CD4-positive, alpha-beta T cell (primary cell): ENCODE data around the gene EMSY. TPM values are rescaled to one million over a fixed set of nuclear protein-coding genes. Genes with fewer than 3 reads are reported as not detected.

ENCODE experiments used
- ATAC-seq: fragments of 200-7000 bp; cut with Tn5 transposase; one replicate; pipeline ENCODE4 v1.10.0; 2022; ENCODE audit warnings: mild to moderate bottlenecking; ENCODE audit not compliant: poor library complexity
- CTCF ChIA-PET: fragments of 350-600 bp; sonication (Branson Sonifier 250); formaldehyde crosslinking; loops from one replicate; lab custom pipeline; 2021; ENCODE audit warnings: antibody characterized with exemption, inconsistent platforms; lab: Charles Lee
- POLR2A ChIA-PET: fragments of 350-600 bp; sonication (Branson Sonifier 250); formaldehyde crosslinking; loops from one replicate; lab custom pipeline; 2021; ENCODE audit warnings: antibody characterized with exemption, inconsistent platforms; lab: Charles Lee
- DNase-seq, 14 experiments: peaks; one replicate each; pipeline ENCODE4 v3.0.0-alpha.2; 2013 to 2020; ENCODE audit warnings: mixed read lengths in 2 of 14
- H3K27ac ChIP-seq, 2 donors: one replicate each; pipeline versions ENCODE4 v1.5.1 to v1.7.0; 2013; ENCODE audit warnings: low read length in 2 of 2, low read depth in 1 of 2, mild to moderate bottlenecking in 1 of 2
- H3K27me3 ChIP-seq, 2 experiments: 1 replicate in 1 of 2; 2 replicates in 1 of 2; pipeline versions ENCODE4 v1.6.1 to v1.7.0; 2013; ENCODE audit warnings: low read length in 2 of 2, control low read depth in 1 of 2, mild to moderate bottlenecking in 1 of 2, moderate library complexity in 1 of 2; ENCODE audit not compliant: insufficient read depth in 2 of 2, control insufficient read depth in 1 of 2
- H3K36me3 ChIP-seq: one replicate; pipeline ENCODE4 v1.6.1; 2013; ENCODE audit warnings: low read length, control low read depth; ENCODE audit not compliant: insufficient read depth
- H3K4me1 ChIP-seq: one replicate; pipeline ENCODE4 v1.6.1; 2013; ENCODE audit warnings: low read length, control low read depth; ENCODE audit not compliant: insufficient read depth
- H3K4me3 ChIP-seq: one replicate; pipeline ENCODE4 v1.5.1; 2013; ENCODE audit warnings: mild to moderate bottlenecking, low read length, moderate library complexity
- H3K9me3 ChIP-seq, 2 experiments: 1 replicate in 1 of 2; 2 replicates in 1 of 2; pipeline versions ENCODE4 v1.6.1 to v1.7.0; 2013; ENCODE audit warnings: low read length in 2 of 2, mild to moderate bottlenecking in 2 of 2, control low read depth in 1 of 2, moderate library complexity in 1 of 2; ENCODE audit not compliant: control insufficient read depth in 1 of 2, insufficient read depth in 1 of 2
- H3K27ac Mint-ChIP-seq: one replicate; pipeline ENCODE4 v1.8.0; 2020; ENCODE audit warnings: mixed read lengths
- H3K27me3 Mint-ChIP-seq: one replicate; pipeline ENCODE4 v1.8.0; 2021; ENCODE audit warnings: mixed read lengths
- H3K36me3 Mint-ChIP-seq: one replicate; pipeline ENCODE4 v1.8.0; 2021; ENCODE audit warnings: low read depth, mixed read lengths
- H3K4me1 Mint-ChIP-seq: one replicate; pipeline ENCODE4 v1.8.0; 2021; ENCODE audit warnings: low read depth, mixed read lengths
- H3K4me3 Mint-ChIP-seq: one replicate; pipeline ENCODE4 v1.8.0; 2020; ENCODE audit warnings: mild to moderate bottlenecking, mixed read lengths
- H3K9me3 Mint-ChIP-seq: one replicate; pipeline ENCODE4 v1.8.0; 2020; ENCODE audit warnings: mixed read lengths
- intact Hi-C, 2 experiments: fragments of 100-400 bp; cut with DNase I in 1 of 2; cut with micrococcal nuclease in 1 of 2; formaldehyde crosslinking; loops; one replicate each; pipeline versions ENCODE4 v1.15.1 to v1.9.0; 2023 to 2025; cut with DNase I, micrococcal nuclease
- total RNA-seq, 174 experiments: library from RNA in 2 of 174; stranded (reverse) in 2 of 174; gene quantifications; one replicate each; pipeline ENCODE4 v1.2.3 and lab custom pipeline; 2021 to 2026
- TF ChIP-seq, protein P1 (sequence below): fragments of 200-600 bp; IDR thresholded peaks from one replicate; pipeline ENCODE4 v1.8.0; 2022; ENCODE audit warnings: antibody characterized with exemption, mild to moderate bottlenecking

EMSY gene
- total RNA-seq, 2 experiments from 2014 or later = 20.9 to 21.8 TPM

DNA sequence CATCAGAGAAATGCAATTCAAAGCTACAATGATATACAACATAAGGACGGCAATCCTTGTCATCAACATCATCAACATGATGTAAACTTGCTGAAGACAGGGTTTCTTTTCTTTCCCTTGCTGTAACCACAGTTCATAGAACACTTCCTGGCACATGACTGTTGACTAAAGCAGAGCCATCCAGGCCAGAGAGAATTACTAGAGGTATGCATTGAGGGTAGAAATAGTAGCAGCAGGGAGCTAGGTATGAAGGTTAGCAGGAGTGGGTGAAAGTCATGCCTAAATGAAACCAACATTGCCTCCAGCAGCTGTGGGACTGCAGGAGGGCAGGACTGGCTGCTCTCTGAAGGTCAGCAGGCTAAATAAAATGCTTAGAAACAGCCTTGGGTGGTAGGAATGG, 122.0 kb downstream of the EMSY start:
- Mint-ChIP-seq H3K27me3 (no peaks in the 10 kb centered on the region), H3K9me3 (peaks cover 2% of the 10 kb centered on the region), H3K27ac (no peak overlapping the region), H3K4me1 (no peaks in the 10 kb centered on the region), H3K36me3 (no peaks in the 10 kb centered on the region), H3K4me3 (no peak overlapping the region)
- no peak for DNase-seq
- Histone ChIP-seq H3K9me3 (no peaks in the 10 kb centered on the region), H3K36me3 (no peaks in the 10 kb centered on the region), H3K27me3 (peaks cover 4 to 5% of the 10 kb centered on the region in 2 experiments), H3K4me3 (no peak overlapping the region), H3K4me1 (no peaks in the 10 kb centered on the region), H3K27ac (no peak overlapping the region)
- ChIA-PET CTCF (no interaction called here), POLR2A (no interaction called here)
- TF ChIP-seq, protein P1, sequence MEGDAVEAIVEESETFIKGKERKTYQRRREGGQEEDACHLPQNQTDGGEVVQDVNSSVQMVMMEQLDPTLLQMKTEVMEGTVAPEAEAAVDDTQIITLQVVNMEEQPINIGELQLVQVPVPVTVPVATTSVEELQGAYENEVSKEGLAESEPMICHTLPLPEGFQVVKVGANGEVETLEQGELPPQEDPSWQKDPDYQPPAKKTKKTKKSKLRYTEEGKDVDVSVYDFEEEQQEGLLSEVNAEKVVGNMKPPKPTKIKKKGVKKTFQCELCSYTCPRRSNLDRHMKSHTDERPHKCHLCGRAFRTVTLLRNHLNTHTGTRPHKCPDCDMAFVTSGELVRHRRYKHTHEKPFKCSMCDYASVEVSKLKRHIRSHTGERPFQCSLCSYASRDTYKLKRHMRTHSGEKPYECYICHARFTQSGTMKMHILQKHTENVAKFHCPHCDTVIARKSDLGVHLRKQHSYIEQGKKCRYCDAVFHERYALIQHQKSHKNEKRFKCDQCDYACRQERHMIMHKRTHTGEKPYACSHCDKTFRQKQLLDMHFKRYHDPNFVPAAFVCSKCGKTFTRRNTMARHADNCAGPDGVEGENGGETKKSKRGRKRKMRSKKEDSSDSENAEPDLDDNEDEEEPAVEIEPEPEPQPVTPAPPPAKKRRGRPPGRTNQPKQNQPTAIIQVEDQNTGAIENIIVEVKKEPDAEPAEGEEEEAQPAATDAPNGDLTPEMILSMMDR = no peak
- no peak for ATAC-seq
- intact Hi-C loops = no loop called here

DNA sequence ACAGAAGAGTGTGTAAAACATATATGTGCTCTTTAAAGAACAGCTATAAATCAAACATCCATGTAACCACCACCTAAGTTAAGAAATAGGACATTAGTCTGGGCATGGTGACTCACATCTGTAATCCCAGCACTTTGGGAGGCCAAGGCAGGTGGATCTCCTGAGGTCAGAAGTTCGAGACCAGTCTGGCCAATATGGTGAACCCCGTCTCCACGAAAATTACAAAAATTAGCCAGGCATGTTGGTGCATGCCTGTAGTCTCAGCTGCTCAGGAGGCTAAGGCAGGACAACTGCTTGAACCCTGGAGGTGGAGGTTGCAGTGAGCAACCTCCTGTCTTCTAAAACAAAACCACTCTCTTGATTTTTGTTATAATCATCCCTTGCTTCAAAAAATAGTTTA, 122.4 kb downstream of the EMSY start:
- H3K27ac ChIP-seq = no peak overlapping the region
- DNase-seq (no peak), ATAC-seq (no peak)
- no peaks in the 10 kb centered on the region for H3K9me3 ChIP-seq
- H3K27me3 ChIP-seq = peaks cover 0 to 5% of the 10 kb centered on the region in 2 experiments
- H3K4me1 ChIP-seq = no peaks in the 10 kb centered on the region
- H3K4me1 Mint-ChIP-seq = no peaks in the 10 kb centered on the region
- no peak overlapping the region for H3K27ac Mint-ChIP-seq
- TF ChIP-seq, protein P1 = no peak
- CTCF ChIA-PET = no interaction called here
- intact Hi-C loops = no loop called here
- peaks cover 2% of the 10 kb centered on the region for H3K9me3 Mint-ChIP-seq
- H3K27me3 Mint-ChIP-seq = no peaks in the 10 kb centered on the region
- no peaks in the 10 kb centered on the region for H3K36me3 ChIP-seq
- no peak overlapping the region for H3K4me3 ChIP-seq
- no peak overlapping the region for H3K4me3 Mint-ChIP-seq
- POLR2A ChIA-PET = no interaction called here
- H3K36me3 Mint-ChIP-seq = no peaks in the 10 kb centered on the region

DNA sequence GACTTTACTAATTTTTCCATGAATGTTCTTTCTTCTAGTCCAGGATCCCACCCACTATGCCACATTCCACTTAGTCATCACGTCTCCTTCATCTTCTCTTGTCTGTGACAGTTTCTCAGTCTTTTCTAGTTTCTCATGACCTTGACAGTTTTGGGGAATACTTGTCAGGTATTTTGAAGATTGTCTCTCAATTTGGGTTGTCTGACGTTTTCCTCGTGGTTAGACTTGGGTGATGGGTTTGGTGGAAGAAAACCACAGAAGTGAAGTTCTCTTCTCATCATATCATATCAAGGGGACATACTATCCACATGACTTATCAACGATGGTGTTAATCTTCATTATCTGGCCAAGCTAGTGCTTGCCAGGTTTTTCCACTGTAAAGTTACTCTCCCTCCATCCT, 123.3 kb downstream of the EMSY start:
- CTCF ChIA-PET = no interaction called here
- Histone ChIP-seq H3K4me1 (no peaks in the 10 kb centered on the region), H3K27me3 (peaks cover 0 to 5% of the 10 kb centered on the region in 2 experiments), H3K27ac (no peak overlapping the region), H3K36me3 (no peaks in the 10 kb centered on the region), H3K4me3 (no peak overlapping the region), H3K9me3 (no peaks in the 10 kb centered on the region)
- Mint-ChIP-seq H3K27ac (no peak overlapping the region), H3K4me1 (no peaks in the 10 kb centered on the region), H3K36me3 (no peaks in the 10 kb centered on the region), H3K27me3 (no peaks in the 10 kb centered on the region), H3K4me3 (no peak overlapping the region), H3K9me3 (peaks cover 2% of the 10 kb centered on the region)
- intact Hi-C loops = no loop called here
- POLR2A ChIA-PET = no interaction called here
- ATAC-seq (no peak), DNase-seq (no peak)
- TF ChIP-seq, protein P1 = no peak
